GM19455 (cell line): Measurements from ENCODE around the gene ZNF583.

Source experiments
- ATAC-seq: cut with Tn5 transposase; IDR thresholded peaks from one replicate; pipeline ENCODE4 v1.9.1; 2021; ENCODE audit not compliant: unreplicated experiment

ZNF583 gene

DNA sequence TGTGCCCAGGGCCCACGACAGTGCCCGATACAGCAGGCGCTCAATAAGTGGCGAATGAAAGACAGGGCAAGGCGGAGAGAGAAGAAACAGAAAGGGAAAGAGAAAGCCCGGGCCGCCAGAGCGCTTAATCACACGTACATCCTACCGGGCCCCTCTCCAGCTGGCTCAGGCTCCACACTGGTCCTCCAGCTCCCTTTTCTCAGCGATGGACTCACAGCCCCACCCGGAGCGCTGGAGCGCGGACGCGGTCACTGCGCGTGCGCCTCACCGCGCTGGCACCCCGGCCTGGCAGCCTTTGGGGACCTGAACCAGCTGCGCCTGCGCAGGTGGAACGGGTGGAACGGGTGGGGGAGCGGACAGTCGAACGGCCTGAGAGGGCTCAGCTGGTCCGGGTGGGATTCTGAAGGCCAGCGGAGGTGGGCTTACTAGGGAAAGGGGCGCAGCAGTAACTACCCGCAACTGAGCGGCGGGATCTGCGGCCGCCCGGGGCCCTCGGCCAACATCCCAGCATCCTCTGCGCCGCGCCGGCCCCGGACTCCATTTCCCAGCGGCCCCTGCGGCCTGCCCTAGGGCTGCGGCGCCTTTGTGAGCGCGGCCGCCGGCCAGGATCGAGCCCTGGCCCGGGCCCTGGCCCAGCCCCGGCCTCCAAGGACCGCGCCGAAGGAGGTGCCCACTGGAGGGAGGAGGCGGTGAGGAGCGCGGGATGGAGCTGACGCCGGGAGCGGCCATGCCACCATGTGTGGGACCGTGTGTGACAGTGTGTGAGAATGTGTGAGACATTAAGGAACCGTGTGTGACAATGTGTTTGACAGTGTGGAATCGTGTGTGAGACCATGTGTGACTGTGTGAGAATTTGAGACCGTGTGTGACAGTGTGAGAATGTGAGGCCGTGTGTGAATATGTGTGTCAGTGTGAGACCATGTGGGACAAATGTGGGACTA lies at the start of gene ZNF583:
Gene ZNF583 (plus strand): TSS at position 569 of the 941 bp plus-strand sequence. CDS start 2,783 bp downstream, outside the sequence.
- peak; percentile 84 for ATAC-seq

DNA sequence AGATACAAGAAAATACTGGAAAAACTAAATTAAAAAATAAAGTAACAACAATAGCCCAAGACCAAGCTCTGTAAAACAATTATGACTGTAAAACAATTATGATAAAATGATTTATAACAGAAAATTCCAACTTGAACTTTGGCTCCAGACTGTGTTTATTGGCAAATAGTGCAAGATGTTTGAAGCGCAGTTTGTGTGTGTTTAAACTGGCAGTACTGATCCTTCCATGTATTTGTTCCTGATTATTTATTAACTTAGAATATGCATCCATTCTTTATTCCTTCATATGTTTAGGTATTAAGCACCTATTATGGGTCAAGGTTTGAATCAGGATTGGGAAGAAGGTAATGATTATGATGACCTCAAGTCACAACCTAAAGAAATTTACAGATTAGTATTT lies 48.6 kb upstream of the ZNF583 start:
- ATAC-seq: no peak

DNA sequence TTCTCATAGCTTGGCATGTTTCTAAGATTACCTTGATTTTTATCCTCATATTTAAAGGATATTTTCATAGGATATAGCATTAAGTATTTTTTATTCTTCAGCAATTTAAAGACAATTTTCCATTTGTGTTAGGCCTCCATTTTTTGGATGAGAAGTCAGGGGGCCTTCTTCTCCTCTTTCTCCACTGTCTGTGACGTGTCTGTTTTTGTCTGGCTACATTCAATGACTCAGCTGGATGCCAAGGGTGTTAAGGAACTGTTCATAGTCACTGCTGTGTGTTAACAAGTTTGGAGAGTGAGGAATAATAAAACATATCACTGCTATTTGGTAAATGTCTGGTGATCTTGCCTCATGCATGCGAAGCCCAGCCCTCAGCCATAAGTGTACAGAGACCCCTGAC lies 47.2 kb upstream of the ZNF583 start:
- ATAC-seq: no peak

DNA sequence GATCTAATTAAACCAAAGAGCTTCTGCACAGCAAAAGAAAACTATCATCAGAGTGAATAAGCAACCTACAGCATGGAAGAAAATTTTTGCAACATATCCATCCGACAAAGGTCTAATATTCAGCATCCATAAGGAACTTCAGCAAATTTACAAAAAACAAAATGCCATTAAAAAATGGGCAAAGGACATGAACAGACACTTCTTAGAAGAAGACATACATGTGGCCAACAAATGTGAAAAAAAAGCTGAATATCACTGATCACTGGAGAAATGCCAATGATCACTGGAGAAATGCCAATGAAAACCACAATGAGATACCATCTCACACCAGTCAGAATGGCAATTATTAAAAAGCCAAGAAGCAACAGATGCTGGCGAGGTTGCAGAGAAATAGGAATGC lies 43.3 kb upstream of the ZNF583 start:
- ATAC-seq: no peak

DNA sequence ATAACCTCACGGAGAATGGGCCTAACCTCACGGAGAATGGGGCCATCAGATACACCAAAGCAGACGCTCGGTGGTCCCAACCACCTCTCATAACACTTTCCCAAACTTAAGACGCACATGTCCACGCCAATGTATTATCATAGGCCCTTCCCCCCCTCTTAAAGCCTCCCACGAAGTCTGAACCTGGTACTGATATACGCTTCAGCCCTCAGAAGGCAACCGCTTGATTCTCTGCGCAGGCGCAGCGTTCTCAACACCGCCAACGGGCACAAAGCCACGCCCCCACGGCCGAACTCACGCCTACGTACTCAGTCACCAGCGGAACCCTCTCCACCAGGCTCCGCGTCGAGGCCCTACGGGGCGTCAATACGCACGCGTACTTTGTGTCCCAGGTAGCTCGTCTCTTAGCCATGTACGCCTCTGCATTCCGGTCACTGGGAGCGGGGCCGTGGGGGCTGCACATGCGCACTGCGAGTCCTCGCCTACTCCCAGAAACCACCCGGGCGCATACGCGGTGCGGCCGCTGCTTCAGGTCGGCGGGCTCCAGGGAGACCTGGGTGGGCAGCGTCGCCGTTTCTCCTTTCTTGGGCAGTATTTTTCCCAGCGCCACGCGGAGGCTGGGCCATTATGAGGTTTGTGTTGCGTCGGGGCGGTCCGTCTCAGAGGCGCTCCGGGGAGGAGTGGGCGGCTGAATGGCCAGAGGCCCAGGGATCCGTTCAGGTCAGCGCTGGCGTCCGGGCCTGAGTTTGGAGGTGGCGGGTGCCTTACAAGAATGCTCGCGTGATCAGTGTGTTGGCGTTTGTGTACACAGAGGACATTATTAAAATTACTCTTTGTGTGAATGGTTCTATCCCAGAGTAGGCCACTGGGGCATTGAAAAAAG lies 36.1 kb upstream of the ZNF583 start:
- no peak for ATAC-seq

DNA sequence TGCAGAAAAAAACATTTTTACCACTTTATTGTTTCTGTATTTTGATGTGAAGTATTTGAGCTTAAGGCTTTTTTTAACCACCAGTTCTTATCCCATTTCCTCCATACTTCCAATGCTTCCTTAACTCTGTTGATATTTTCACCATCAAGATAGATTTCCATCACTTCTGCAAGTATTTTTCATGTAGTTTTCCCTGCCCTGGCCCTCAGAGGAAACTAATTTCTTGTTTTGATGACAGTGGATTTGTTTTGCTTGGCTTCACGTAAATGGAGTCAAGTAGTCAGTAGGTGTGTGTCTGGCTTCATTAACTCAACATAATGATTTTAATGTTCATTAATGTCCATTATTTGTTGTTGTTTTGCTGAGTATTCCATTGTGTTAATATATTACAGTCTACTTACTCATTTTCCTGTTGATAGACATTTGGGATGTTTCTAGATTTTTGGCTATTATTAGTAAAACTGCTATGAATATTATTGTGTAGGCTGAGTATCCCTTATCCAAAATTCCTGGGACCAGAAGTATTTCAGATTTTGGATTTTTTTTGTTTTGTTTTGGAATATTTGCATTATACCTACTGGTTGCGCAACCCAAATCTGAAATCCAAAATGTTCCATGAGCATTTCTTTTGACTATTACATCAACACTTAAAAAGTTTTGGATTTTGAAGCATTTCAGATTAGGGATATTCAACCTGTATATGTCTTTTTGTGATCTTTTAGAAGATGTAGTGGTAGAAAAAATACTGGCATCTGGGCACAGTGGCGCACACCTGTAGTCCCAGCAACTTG lies 34.1 kb upstream of the ZNF583 start:
- ATAC-seq: no peak

DNA sequence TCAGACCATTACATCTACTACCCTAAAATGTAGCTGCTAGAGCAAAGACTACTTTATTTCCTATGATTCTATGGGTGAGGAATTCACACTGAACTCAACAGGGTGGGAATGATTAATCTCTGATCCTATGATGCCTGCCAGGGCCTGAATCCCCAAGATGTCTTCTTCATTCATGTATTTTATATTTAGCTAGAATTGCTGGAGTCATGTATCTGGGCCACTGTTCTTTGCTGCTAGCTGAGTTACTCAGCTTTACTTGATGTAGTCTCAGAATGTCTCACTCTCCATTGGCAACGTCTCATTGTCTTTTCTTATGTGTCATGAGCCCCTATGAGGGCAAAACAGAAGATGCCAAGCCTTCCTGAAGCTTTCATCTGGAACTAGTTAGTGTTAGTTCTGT lies 31.9 kb upstream of the ZNF583 start:
- no peak for ATAC-seq

DNA sequence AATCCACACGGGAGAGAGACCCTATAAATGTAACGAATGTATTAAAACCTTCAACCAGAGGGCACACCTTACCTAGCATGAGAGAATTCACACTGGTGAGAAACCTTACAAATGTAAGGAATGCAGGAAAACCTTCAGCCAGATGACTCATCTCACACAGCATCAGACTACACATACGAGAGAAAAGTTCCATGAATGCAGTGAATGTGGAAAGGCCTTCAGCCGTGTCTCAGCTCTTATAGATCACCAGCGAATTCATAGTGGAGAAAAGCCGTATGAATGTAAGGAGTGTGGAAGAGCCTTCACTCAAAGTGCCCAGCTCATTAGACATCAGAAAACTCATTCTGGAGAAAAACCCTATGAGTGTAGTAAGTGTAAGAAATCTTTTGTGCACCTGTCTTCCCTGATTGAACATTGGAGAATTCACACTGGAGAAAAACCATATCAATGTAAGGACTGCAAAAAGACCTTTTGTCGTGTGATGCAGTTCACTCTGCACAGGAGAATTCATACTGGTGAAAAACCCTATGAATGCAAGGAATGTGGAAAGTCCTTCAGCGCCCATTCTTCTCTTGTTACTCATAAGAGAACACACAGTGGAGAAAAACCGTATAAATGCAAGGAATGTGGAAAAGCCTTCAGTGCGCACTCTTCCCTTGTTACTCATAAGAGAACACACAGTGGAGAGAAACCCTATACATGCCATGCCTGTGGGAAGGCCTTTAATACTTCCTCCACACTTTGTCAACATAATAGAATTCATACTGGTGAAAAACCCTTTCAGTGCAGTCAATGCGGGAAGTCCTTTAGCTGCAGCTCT lies 26.8 kb upstream of the ZNF583 start:
- no peak for ATAC-seq

DNA sequence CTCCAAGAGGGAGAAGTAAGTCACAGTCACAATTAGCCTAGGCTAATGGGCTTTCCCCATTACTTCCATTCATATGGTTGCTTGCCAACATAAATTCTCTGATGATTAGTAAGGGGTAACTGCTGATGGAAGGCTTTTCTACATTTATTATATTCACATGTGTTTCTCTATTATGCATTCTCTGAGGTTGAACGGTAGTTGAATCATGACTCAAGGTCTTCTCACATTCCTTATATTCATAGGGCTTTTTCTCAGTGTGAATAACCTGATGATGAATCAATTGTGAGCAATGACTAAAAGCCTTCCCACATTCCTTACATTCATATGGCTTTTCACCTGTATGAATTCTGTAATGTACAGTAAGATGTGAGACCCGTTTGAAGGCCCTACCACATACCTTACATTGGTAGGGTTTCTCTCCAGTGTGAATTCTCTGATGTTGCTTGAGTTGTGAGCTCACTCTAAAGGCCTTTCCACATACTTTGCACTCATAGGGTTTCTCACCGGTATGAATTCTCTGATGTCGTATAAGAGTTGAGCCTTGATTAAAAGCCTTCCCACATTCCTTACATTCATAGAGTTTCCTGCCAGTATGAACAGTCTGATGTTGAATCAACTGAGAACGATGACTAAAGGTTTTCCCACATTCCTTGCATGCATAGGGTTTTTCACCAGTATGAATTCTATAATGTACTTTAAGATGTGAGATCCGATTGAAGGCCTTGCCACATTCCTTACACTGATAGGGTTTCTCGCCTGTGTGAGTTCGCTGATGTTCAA lies 20.1 kb upstream of the ZNF583 start:
- ATAC-seq: no peak

DNA sequence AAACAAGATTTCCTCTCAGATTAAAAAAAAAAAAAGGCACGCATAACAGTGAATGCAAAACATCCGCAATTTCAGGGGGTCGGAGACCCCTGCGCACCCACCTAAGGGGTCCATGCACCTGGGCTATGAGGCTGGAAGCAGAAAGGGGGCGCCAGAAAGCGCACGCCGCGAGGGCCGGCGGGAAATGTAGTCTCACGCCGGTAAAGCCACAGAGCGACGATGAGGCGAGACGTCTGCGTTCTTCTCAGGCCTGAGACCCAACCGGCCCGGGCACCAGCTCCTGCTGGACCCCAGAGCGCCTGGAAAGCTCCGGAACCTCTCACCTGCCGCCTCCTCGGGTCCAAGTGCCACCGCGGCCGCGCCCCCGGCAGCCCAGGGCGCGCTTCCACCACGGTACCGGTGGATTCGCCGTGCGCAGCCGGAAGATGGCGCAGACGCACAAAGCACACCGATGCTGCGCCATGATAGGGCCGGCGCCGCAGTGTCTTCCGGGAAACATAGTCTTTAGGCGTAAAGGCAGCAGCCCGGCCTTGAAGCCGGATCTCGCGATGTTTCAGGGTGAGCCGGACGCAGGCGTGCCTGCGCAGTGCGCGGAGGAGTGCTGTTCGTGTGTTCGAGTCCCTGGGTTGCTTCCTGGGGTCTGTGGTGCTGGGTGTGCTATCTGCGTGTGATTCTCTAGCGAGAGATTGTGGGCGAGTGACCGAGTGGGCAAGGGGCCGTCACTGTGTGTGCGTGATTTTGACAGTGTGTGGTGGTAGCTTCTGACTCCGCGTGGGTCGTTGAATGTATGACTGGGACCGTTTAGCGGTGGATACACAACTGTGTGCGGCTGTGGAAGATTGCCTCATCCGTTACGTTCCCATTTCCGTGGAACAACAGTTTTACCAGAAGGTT lies 10.8 kb upstream of the ZNF583 start, which contains the start of gene ZNF582:
Gene ZNF582 (minus strand): TSS at position 416 of the 894 bp plus-strand sequence. CDS start 1,782 bp downstream, outside the sequence.
- ATAC-seq: peak; percentile 78

DNA sequence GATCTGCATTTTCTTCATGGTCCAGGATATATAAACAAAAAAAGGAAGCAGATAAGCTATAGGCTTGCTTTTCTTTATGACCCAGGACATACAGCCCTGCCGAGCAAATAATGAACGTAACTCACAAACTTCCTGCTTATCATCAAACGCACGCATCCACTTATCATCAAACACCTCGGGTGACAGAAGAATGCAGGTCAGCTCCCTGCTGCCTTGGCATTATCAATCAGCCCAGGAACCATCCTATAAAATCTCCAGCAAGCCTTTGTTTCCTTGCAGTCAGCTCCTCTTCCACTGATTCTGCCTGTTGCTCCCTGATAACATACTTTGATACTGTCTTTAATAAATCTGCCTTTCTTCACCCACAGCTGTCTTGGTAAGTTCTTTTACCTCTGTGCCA lies 5.3 kb upstream of the ZNF583 start:
- no peak for ATAC-seq

DNA sequence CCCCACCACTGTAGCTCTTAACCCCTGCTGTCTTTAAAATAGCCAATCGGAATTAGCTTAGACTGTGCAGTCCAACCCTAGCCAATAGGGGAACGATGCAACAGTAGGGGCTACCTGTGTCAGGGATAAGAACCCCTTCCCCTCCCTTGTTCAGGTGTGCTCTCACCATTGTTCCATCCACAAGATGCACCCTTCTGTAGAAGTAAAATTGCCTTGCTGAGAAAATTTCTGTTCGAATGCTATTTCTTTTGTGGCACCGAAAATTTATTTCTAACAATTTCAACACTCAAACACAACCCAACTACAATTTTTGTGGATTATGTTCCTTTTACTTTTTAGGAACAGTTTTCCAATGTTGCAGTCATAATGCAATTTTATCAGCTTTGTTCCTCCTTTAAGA lies 3.6 kb upstream of the ZNF583 start:
- no peak for ATAC-seq

DNA sequence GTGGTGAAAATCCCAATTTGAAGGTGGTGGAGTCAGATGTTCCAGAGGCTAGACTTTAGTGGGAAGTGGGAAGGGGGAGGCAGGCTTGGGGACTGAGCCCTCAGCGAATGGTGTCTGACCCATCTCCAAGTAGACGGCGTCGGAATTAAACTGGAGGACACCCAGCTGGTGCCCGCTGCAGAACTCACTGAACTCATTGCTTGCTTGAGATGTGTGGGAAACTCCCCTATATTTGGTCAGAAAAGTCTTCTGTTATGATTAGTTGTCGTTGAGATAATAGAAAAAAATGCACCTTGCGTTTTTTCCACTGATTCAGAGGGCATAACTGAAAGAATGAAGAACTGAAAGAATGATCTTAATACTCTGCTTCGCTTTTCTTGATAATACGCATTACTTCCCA lies 871 bp upstream of the ZNF583 start:
- no peak for ATAC-seq

DNA sequence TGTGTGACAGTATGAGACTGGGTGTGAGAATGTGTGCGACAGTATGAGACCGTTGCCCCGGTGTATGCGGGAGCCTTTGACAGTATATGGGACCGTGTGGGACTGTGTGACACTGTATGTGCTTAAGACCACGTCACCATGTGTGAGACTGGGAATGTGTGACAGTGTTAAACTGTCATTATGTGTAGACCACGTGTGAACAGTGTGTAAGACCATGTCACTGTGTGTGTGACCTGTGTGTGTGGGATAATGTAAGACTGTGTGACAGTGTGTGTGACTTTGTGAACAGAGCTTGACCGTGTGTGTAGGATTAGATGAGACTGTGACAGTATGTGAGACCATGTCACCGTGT lies 549 bp downstream of the ZNF583 start:
- no peak for ATAC-seq

DNA sequence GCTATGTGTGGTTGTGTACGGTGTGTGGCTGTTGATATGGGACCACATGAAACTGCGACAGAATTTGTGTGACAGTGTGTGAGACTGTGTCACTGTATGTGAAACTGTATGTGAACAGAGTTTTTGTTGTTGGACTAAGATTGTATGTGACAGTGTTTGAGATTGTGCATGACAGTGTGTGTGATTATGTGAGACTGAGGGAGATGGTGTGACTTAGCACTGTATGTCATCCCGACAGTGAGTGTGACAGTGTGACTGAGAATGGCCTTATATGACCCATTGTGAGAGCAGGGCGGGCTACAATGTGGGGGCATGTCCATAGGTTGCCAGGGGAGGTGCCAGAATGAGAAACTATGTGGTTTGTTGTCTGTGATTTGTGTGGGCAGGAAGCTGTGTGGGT lies 930 bp downstream of the ZNF583 start:
- no peak for ATAC-seq

DNA sequence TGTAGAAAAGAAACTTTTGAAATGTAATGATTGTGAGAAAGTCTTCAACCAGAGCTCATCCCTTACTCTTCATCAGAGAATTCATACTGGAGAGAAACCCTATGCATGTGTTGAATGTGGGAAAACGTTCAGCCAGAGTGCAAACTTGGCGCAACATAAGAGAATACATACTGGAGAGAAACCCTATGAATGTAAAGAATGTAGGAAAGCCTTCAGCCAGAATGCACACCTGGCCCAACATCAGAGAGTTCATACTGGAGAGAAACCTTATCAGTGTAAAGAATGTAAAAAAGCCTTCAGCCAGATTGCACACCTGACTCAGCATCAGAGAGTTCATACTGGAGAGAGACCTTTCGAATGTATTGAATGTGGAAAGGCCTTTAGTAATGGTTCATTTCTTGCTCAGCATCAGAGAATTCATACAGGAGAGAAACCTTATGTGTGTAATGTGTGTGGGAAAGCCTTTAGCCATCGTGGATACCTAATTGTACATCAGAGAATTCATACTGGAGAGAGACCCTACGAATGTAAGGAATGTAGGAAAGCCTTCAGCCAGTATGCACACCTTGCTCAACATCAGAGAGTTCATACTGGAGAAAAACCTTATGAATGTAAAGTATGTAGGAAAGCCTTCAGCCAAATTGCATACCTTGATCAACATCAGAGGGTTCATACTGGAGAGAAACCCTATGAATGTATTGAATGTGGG lies 19.3 kb downstream of the ZNF583 start:
- ATAC-seq: no peak

DNA sequence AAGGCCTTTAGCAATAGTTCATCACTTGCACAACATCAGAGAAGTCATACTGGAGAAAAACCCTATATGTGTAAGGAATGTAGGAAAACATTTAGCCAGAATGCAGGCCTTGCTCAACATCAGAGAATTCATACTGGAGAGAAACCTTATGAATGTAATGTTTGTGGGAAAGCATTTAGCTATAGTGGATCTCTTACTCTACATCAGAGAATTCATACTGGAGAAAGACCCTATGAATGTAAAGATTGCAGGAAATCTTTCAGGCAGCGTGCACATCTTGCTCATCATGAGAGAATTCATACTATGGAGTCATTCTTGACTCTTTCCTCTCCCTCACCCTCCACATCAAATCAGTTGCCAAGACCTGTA lies 19.8 kb downstream of the ZNF583 start:
- ATAC-seq: no peak
